Endothelial cell (in vitro differentiated cells): ENCODE measurements around the gene KCNE4. TPM values are rescaled to one million over a fixed set of nuclear protein-coding genes. Genes with fewer than 3 reads are reported as not detected.

Experiments
- DNase-seq: peaks from one replicate; pipeline ENCODE4 v3.0.0; 2021; ENCODE audit warnings: low spot score
- H3K27ac Mint-ChIP-seq: one replicate; pipeline ENCODE4 v1.8.0; 2021; ENCODE audit warnings: mixed read lengths, inconsistent platforms; ENCODE audit not compliant: unreplicated experiment
- H3K27me3 Mint-ChIP-seq: one replicate; pipeline ENCODE4 v1.8.0; 2021; ENCODE audit warnings: mild to moderate bottlenecking, moderate library complexity, mixed read lengths, inconsistent platforms; ENCODE audit not compliant: unreplicated experiment
- H3K36me3 Mint-ChIP-seq: one replicate; pipeline ENCODE4 v1.8.0; 2021; ENCODE audit warnings: mild to moderate bottlenecking, low read depth, mixed read lengths, inconsistent platforms; ENCODE audit not compliant: unreplicated experiment
- H3K4me1 Mint-ChIP-seq: one replicate; pipeline ENCODE4 v1.8.0; 2021; ENCODE audit warnings: mild to moderate bottlenecking, mixed read lengths, inconsistent platforms; ENCODE audit not compliant: unreplicated experiment
- H3K4me3 Mint-ChIP-seq: one replicate; pipeline ENCODE4 v1.8.0; 2021; ENCODE audit warnings: mild to moderate bottlenecking, mixed read lengths, inconsistent platforms; ENCODE audit not compliant: unreplicated experiment
- H3K9me3 Mint-ChIP-seq: one replicate; pipeline ENCODE4 v1.8.0; 2021; ENCODE audit warnings: mixed read lengths, inconsistent platforms; ENCODE audit not compliant: unreplicated experiment
- total RNA-seq: library from RNA; stranded (reverse); fragmentation: NEBNext Ultra II Directional; extraction: Animal tissue kit (Norgen Biotek cat#: 25700); gene quantifications from one replicate; pipeline ENCODE4 v1.2.1, GENCODE V29; 2021; ENCODE audit not compliant: unreplicated experiment
- TF ChIP-seq, protein P1 (sequence below): fragments of 200-600 bp; sonication (generic); IDR thresholded peaks from one replicate; pipeline ENCODE4 v1.5.0; 2021; ENCODE audit warnings: antibody characterized with exemption; ENCODE audit not compliant: unreplicated experiment

Gene KCNE4
- total RNA-seq, 1 donor from 2014 or later: 0.46 TPM

DNA sequence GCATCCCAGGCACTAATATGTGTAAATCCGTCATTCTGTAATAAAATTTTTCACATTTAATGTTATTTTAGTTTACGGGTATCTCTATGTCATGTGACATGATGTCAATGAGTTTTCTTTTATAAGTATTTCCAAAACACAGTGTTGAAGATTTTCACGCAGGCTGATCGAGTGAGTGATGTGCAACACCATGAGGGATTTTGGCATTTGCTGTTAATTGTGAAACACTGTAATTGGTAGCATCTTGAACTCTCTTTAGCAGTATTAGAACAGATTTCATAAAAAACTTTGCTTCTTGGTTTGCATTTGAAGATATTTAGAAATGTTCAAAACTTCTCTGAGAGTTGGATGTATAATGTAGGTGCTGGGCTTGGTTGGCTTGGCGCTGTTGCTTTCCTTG, 35.5 kb downstream of the KCNE4 start:
- Mint-ChIP-seq H3K4me3 (no peak overlapping the region), H3K27ac (no peak overlapping the region), H3K36me3 (no peaks in the 10 kb centered on the region), H3K27me3 (peaks cover 2% of the 10 kb centered on the region), H3K9me3 (no peaks in the 10 kb centered on the region), H3K4me1 (peaks cover 3% of the 10 kb centered on the region)
- DNase-seq: no peak
- TF ChIP-seq, protein P1, sequence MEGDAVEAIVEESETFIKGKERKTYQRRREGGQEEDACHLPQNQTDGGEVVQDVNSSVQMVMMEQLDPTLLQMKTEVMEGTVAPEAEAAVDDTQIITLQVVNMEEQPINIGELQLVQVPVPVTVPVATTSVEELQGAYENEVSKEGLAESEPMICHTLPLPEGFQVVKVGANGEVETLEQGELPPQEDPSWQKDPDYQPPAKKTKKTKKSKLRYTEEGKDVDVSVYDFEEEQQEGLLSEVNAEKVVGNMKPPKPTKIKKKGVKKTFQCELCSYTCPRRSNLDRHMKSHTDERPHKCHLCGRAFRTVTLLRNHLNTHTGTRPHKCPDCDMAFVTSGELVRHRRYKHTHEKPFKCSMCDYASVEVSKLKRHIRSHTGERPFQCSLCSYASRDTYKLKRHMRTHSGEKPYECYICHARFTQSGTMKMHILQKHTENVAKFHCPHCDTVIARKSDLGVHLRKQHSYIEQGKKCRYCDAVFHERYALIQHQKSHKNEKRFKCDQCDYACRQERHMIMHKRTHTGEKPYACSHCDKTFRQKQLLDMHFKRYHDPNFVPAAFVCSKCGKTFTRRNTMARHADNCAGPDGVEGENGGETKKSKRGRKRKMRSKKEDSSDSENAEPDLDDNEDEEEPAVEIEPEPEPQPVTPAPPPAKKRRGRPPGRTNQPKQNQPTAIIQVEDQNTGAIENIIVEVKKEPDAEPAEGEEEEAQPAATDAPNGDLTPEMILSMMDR: no peak

DNA sequence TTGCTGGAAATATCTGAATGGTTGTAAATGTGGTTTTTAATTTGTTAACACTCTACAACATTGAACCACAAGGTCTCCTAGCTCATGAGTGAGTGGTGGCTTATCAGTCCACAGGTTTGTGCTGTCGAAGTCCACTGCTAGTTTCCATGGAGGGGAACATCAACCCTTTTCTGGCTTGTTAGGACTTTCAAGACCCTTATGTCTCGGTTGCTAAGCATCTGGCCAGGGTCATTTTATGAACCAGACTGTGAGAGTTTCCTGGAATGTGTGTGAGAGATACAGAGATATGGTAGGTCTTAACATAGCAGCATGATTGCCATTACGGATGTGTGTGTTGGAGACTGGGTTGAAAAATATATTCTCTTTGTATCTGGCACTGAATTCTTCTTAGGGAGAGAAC, 36.9 kb downstream of the KCNE4 start:
- Mint-ChIP-seq H3K36me3 (no peaks in the 10 kb centered on the region), H3K4me3 (no peak overlapping the region), H3K9me3 (no peaks in the 10 kb centered on the region), H3K4me1 (no peaks in the 10 kb centered on the region), H3K27me3 (peaks cover 2% of the 10 kb centered on the region), H3K27ac (no peak overlapping the region)
- TF ChIP-seq, protein P1: no peak
- no peak for DNase-seq

DNA sequence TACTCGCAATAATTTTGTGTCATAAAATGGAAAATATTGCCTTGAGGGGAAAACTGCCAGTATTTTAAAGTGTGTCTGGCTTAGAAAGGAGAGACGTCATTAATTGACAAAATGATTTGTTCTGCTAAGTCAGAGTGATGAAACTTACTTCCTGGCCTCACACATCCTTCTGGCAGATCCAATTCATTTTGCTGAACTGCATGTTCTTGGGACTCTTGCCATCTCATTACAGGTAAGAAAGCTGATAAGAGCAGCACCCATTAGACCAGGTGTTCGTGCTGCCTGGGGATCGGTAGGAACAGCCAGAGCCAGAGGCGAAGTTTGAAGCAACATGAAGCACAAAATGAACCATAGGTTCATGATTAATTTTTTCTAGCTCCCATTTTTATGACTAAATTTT, 38.0 kb downstream of the KCNE4 start:
- TF ChIP-seq, protein P1: no peak
- Mint-ChIP-seq H3K27ac (no peak overlapping the region), H3K36me3 (no peaks in the 10 kb centered on the region), H3K9me3 (no peaks in the 10 kb centered on the region), H3K27me3 (peaks cover 2% of the 10 kb centered on the region), H3K4me3 (no peak overlapping the region), H3K4me1 (no peaks in the 10 kb centered on the region)
- DNase-seq: no peak

DNA sequence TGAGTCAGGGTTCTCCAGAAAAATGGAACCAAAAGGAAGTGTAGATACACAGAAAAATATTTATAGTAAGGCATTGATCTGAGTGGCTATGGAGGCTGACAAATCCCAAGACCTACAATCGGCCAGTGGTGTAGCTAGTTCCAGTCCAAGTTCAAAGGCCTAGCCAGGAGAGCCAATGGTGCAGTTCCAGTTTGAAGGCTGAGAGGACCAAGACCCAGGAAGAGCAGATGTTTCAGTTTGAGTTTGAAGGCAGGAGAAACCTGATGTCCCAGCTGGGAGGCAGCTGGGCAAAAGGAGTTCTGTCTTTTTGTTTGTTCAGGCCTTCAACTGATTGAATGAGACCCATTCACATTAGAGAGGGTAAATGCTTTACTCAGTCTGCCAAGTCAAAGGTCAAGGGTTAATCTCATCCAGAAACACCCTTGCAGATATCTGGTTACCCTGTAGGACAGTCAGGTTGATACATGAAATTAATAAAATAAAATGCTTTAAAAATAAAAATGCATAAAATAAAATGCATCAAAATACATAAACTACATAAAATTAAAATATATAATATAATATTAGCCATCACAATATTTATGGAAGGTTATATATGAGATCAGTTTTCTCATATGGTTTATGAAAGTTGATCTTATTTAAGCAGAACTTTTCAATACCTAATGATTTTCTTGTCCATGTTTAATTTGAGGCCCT, 38.7 kb downstream of the KCNE4 start:
- H3K4me3 Mint-ChIP-seq: no peak overlapping the region
- DNase-seq: no peak
- TF ChIP-seq, protein P1: no peak
- no peak overlapping the region for H3K27ac Mint-ChIP-seq
- no peaks in the 10 kb centered on the region for H3K36me3 Mint-ChIP-seq
- H3K27me3 Mint-ChIP-seq: peaks cover 2% of the 10 kb centered on the region
- H3K9me3 Mint-ChIP-seq: no peaks in the 10 kb centered on the region
- H3K4me1 Mint-ChIP-seq: no peaks in the 10 kb centered on the region

DNA sequence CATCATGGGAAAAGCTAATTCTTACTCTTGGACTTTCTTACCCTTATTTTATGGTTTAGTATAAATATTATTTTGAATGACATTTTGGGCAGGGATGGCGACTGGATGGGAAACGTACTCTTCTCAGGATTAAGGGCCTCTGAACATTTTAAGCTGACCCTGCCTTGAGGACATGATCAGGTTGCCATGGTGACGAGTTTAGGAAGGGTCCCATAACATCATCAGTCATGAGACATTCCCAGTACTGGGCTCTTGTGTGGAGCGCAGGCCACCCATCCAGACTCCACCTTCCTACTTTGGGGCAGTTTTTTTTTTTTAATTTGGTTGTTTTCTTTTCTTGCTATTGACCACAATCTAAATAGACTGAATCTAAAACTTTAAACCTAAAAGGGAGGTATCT, 40.7 kb downstream of the KCNE4 start:
- TF ChIP-seq, protein P1: no peak
- Mint-ChIP-seq H3K27me3 (peaks cover 2% of the 10 kb centered on the region), H3K36me3 (no peaks in the 10 kb centered on the region), H3K4me3 (no peak overlapping the region), H3K4me1 (no peaks in the 10 kb centered on the region), H3K27ac (no peak overlapping the region), H3K9me3 (no peaks in the 10 kb centered on the region)
- no peak for DNase-seq
